ENCODE measurements around the gene SPINK8.

- no peak for TF ChIP-seq CTCF (IDR thresholded peaks at IDR 0.05)
- TF ChIP-seq POLR2A (IDR thresholded peaks at IDR 0.05), result no peak
- TF ChIP-seq POLR2AphosphoS5 (IDR thresholded peaks at IDR 0.05), result no peak
- TF ChIP-seq EP300 (IDR thresholded peaks at IDR 0.05), result no peak
Measured at GRCh38 chr3:48367201-48367600, 33.7 kb upstream of the SPINK8 start.

Data from upper lobe of left lung (tissue), 4 donors.